ENCODE results near the gene MITF.

The MITF gene

DNA sequence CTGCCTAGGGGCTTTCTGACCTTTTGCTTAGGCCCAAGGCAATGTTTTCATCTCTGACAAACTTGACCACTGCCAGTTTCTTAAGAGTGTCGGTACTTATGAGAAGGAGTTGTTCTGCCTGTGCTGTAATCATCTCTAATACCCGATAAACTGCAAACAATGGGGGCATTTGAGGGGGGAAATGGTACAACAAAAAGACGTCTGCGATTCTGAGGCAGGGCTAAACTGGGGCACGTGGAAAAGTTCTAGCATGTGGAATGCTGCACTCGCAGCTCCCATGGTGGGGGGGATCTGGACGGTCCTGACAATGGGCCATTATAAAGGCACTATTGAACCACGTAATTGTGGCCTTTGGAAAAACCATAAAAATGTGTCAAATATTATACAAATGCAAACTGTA is 187.1 kb downstream of the MITF start:
- no peak for DNase-seq

DNA sequence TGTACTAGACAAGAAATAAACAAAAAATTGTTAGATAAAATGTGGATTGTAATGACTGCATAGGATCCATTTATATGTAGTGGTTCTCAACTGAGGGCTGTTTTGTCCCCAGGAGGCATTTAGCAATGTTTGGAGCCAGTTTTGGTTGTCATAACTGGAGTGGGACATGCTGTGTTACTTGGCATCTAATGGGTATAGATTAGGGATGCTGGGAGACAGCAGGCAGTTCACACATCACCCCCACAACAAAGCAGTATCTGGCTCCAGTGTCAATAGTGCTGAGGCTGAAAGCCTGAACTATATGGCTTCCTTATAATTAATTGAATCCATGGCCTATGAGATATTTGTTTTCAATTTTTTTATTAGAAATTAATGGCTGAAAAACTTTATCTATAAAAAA is 188.3 kb downstream of the MITF start:
- DNase-seq, result no peak

DNA sequence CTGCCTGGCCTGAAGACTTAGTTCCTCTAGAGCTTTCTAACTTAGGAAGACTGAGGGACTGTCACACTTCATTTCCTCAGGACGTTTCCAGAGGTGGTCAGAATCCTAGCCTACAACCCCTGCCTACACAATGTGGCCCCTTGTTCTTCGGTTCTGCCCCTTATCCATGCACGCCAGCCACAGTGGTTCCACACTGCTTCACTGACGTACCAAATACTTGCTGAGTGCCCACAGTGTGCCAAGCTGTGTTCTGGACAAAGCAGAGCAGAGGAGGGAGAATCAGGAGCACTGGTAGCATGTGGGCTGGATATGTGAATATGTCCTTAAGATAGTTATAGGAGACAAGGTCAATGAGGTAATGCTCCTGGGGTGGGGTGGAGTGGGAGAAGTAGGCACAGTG is 189.8 kb downstream of the MITF start:
- no peak for DNase-seq

DNA sequence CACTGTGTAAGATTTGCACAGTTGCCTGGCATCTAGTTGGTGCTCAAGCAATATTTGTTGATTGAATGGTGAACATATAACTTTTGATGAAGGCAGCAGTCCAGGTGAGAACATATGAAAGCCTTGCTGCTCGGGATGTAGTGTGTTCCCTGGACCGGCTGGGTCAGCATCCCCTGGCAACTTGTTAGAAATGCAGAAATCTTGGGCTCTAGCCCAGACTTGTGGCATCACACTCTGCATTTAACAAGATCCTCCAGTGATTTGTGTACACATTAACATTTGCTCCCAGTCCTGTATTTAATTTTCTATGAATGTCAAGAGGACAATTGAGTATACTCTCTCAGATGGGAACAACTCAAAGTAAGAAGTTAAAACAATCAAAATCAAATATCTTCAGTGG is 191.3 kb downstream of the MITF start:
- DNase-seq, result no peak

DNA sequence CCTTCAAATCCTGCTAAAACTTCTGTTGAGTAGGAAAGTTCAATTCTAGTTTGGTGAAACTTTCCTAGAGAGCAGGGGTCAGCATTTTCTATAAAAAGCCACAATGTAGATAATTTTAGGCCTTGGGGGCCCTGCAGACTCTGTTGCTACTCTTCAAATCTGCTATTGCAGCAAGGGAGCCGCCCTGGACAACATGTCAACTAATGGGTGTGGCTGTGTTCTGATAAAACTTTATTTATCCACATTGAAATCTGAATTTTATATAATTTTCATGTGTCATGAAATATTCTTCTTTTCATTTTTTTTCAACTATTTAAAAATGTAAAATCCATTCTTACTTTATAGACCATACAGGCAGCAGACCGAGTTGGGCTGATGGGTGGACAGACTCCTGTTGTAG is 192.8 kb downstream of the MITF start:
- DNase-seq, result no peak

DNA sequence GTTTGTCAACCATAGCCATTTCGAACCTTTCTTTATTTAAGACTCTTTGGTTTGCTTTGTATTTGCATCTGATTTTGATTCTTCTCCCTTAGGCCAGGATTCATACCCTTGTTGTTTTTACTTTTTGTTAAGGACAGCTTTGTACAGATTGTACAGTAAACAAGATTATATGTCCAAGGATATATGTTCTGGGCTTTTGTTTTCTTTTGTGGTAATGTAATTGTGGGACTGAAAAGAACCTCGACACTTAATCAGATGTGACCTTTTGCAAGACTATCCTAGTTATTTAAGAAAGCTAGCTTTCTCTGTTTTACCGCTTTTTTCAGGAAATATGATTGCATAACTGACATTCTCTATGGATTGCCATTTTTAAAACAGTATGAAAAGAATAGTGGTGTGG is 193.2 kb downstream of the MITF start:
- DNase-seq, result no peak

DNA sequence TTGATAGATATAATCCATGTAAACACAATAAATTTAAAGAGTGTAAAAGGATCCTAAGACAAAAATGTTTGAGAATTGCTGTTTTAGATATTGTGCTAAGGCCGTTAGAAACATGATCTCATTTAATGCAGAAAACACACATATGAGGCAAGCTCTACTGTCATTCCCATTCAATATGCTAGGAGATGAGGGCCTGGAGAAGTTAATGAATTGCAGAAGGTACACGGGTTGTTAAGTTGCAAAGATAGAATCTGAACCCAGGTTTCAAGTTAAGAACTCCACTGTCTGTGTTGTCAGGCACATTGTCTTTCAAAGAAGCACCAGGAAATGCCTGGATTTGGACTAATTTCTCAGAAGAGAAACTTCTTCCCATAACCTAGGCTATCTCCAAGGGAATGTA is 195.1 kb downstream of the MITF start:
- DNase-seq, result no peak

DNA sequence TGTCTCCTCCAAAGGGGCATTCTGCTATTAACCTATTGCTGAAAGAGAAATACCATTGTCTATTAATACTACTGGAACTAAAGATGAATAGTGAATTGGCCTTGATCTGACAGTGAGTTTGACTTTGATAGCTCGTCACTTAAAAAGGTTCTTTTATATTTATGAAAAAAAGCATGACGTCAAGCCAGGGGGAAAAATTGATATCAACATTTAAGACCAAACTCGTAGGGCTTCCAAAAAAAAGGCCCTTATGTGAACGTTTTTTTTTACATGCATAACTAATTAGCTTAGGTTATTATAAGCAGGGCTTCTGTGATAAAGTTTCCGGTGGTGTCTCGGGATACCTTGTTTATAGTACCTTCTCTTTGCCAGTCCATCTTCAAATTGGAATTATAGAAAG is 197.0 kb downstream of the MITF start:
- DNase-seq, result no peak

DNA sequence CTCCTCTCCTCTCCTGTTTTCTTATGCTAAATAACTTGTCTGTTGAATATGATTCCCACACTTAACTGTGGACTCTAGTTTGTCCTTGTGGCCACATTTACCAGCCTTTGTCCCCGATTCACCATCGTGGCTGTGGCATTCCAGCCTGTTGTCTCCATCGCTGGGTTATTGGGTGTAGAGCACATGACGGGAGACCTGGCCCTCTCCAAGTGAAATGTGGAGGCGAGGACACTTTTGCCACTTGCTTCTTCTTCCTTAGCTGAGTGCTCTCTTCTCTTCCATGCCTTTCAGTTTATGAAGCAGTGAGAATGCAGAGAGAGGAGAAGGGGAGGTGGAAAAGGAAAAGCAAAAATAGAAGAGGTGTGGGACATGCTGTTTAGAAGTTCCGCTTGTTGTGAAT is 198.8 kb downstream of the MITF start:
- no peak for DNase-seq

DNA sequence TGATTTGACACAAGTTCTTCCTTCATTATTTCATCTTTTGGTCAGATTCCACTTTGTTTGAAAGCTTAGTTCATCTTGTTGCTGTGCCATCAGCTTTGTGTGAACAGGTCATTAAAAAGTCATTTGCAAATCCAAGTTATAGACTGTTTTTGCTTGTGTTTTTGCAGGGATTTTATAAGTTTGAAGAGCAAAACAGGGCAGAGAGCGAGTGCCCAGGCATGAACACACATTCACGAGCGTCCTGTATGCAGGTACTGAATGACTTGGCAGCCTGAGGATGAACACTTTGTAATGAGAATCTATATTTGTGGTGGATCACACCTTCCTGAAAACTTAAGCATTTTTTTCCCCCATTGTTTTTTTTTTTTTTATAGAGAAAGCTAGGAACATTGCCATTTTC is 199.7 kb downstream of the MITF start:
- DNase-seq, result no peak

DNA sequence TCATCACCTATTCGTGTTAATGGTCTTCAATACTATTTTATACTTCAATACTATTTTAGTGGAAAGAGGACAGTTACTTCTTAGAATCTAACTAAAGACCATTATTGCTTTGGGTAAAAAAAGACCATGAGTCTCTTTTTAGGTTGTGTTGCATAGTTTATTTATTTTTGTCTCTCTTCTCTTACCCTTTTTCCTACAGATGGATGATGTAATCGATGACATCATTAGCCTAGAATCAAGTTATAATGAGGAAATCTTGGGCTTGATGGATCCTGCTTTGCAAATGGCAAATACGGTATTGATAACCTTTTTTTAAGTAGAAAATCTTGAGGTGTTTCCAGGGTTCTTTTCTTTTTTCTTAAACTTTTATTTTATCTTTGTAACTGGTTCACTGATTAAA is 201.8 kb downstream of the MITF start:
- no peak for DNase-seq

DNA sequence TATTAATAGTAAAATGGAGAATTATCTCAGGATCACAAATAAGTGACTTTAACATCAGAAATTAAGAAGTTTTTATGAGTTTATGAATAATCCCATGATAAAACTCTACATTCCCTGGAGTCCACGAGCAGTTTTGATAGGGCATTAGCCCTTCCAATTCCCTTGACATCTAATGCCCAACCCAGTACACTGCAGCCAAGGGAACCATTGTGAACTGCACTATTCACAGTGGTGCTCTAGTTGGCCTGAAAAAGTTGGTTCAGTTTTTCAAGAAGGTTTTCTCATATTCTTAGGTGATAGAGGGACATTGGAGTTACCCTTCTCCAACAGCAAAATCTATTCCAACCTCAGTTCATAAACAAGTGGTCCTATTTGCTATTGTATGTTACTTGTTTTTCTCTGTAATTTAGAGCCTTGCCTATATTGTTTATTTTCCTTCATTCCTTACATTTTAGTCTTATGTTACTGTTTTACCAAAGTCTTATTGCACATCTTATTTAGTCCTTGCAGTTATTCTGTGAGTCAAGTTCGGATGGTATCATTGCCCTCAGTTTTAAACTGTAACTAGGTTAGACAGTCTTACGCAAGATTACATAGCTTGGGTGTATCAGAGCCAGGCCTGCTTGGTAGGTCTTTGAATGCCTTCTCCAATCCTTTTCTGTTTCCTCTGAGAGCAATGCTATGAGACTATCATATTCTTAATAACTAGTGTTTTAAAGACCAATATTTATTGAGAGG is 202.3 kb downstream of the MITF start:
- no peak for DNase-seq

DNA sequence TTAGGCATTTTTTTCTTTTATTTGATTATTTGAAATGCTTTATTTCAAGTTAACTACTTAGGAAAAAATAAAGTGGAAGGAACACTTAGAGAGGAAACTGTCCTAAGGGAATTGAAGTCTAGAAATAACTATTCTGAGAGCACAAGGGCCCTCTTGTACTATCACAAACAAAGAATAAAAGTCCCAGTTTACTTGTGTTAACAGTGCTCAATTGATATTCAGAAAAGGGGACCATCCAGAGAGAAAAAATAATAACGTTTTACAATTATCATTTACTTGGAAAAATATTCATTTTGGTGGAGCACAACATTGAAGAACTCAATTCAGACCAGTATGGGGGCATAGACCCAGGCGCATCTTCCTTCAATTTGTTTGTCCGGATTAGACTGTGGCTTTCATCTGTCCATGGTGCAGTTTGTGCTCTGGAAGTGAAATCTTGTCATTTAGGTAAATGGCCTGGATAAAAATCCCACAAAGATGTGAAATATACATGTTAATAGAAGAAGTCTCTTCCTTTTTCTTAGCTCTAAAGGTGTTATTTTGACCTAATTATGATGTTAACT is 205.7 kb downstream of the MITF start:
- DNase-seq, result no peak

DNA sequence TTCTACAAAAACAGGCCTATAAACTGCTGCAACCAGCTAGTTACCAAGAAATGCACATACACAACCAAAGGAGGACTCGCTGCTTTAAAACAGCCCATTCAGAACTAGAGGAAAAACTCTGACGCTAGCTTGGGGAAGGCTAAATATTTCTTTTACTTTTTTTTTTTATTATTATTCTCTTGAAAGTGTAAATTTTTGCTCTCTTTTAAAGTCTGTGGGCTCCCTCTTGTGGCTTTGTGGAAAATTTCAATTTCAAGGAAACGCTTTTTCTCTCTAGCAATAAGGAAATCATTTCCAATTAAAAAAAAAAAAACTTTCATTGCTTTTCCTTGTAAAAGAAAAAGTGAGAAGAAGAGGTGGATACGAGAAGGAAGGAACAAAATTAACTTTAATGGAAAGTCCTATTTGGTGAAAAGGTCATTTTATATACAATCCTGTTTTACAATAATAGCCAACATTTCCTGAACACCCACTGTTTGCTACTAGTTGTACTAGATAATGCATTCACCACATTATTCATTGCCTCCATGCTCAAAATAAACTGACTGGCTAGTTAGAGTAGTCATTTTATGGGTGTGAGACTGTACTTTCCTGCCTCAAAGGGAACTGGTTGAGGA is 209.1 kb downstream of the MITF start:
- DNase-seq, result no peak

DNA sequence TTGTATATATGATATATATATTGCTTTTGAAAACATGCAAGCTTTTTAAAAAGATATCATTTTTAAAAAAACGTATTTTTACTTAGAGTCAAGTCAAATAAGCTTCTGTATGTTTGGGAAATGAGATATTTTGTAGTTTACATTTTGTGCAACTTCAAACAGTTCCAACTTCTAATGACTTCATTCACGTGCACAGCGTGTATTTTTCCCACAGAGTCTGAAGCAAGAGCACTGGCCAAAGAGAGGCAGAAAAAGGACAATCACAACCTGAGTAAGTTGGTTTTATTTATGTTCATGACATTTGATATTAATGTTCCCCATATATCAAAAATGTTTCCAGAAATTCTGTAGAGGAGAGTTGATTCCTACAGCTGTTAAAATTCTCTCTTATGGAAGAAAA is 212.4 kb downstream of the MITF start:
- no peak for DNase-seq

DNA sequence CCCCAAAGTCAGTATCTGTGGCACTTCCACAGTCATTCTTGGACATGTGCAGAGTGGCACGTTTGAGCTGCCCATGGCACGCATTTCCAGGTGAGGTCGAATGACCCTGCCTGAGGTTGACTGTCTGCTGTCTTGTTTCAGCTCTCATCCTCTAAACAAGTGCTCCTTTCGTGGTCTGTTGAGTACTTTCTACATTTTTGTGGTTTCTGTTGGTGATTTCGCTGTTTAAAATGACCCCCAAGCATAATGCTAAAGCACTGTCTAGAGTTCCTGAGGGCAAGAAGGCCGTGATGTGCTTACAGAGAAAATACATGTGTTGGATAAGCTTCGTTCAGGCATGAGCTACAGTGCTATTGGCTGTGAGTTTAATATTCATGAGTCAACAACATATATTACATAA is 220.3 kb downstream of the MITF start:
- DNase-seq, result no peak

DNA sequence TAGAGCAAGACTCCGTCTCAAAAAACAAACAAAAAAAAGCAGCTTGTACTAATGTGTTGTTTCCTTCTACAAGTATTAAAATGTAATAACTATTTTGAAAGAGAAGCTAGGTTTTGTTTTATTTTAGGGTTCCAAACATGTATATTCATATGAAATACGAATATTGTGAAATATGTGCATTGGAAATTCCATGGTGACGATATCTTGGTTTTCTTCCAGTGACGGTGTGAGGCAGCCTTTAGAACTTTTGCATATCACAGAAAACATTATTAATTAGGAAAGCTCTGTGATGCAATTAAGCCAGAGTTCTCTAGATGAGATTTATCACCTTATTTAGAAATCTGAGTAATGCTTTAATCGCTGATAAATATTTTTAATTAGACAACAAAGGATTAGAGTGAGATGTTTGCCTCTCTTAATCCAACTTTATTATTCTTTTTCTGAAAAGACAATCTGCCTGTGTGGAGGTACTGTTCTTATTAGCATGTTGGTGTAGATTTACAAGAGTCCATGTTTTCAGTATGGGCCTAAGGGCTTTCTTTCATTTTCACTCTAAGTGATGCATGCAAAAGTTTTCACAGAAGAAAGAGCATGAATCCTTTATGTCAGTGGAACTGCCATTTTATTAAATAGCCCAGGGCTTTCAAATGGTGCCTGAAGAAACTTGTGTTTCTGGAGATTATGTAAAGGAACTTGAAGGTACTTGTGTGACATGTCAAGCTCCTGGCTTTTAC is 222.6 kb downstream of the MITF start:
- no peak for DNase-seq

DNA sequence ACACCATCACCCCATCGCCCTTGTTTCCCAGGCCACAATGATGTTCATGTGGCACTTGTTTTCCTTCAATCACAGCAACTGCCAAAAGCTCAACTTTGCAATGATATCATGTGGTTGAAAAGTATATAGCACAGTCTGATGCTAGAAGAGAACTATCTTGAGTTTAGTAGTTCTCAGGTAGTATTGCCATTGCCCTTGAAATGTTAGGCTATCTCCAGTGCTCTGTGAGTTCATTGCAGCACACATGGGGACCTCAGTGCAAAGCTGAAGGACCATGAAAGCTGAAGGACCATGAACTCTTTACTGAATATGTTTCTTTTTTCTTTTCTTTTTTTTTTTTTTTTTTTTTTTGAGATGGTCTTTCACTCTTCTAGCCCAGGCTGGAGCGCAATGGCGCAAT is 224.4 kb downstream of the MITF start:
- DNase-seq, result no peak

DNA sequence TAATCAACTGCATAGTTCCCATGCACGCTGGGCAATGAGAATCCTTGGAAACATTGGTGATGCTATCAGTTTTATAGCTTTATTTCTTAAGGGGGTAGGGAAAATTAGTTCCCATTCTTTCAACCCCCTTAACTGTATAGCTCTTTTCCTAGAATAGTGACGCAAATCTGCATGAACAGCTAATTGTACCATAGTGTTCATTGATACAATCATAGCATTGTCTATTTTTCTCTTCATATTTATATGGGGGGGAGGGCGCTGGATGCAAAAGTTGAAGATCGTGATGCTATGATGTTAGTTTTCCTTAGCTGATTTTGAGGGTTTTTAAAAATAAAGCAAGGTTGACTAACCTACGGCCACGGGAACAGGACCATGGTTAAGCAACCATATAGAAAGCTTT is 227.9 kb downstream of the MITF start:
- no peak for DNase-seq

DNA sequence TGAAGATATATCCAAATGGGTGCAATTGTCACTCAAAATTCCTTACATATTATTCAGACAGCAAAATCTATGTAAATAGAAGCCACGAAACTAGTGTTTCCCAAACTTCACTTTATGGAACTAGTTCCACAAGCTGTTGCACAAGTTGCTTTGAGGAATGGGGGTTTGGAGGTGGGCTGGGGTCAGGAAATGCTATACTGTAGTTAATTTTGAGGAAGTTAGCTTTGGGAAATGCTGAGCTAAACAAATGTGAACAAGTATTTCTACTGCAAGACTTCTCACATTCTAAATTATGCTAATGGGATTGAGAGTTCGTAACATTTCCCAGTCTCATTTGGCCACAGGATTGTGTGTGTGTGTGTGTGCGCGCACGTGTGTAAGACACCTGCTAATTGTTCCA is 231.6 kb downstream of the MITF start:
- DNase-seq, result no peak

DNA sequence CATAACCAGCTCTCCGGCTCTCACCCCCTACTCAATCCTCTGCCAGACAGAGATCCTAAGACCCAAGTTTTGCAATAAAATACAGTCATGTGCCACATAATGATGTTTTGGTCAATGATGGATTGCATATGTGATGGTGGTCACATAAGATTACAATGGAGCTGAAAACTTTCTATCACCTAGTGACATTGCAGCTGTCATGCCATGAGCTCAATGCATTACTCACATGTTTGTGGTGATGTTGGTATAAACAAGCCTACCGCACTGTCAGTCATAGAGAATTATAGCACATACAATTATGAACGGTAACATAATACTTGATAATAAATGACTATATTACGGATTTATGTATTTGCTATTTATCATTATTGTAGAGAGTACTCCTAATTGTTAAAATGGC is 233.4 kb downstream of the MITF start:
- DNase-seq, result no peak

DNA sequence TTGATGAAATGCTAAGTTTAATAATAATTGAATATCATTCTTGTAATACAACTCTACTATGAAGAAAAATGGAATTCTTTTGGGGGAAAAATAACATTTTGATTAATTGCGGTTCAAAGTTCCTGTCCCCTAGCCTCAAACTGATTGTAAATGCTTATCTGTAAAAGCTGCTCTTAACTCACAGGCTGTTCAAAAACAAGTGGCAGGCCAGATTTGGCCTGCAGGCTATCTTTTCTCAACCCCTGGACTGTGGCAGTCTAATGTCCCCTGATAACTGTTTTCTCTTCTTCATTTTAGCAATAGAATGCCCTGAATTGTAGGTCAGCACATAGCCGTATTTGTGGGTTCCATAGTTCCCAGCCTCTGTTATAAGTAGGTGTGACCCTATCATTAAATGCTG is 236.8 kb downstream of the MITF start:
- no peak for DNase-seq

DNA sequence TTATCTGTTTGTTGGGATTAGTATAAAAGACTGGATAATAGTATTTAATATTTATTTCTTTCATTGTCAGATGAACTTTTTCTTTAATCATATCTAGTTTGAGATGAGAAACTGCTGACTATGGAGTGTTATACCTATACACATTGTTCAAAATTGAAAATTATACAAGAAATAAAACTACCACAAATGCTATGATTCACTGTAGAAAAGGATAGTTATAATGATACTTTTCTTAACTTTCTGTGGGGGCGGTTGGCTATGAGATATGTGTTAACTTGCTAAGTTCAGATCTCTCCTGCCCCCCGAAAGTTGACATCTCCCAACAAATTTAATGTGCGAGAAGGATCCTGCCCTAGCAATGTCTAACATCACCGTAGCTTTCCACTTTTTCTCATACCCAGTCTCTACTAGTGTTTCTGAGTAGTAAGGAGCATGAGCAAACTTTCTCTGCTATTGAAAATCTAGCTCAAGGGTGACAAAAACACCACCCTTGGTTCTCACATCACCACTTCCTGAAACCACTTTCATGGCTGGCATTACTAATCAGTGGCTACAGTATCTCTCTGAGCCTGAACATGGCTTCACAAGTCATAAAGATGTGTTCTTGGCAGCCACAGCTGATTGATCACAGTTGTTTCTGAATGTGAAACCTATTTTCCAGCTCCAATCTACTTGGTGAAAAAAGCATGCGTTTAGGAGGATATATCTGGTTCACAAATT is 244.4 kb downstream of the MITF start:
- no peak for DNase-seq
